A673 (cell line): ENCODE results near the gene RNASEH2A. TPM values are rescaled to one million over a fixed set of nuclear protein-coding genes. Genes with fewer than 3 reads are reported as not detected.

Experiments used
- BruUV-seq: library from RNA; stranded (reverse); fragments of 400-500 nt; replicated peaks from 2 replicates; lab custom pipeline; 2021; lab: Mats Ljungman, UMichigan
- CTCF ChIA-PET: fragments of 300-600 bp; sonication (Branson Sonifier 250); formaldehyde crosslinking; loops from one replicate; lab custom pipeline; 2022; ENCODE audit warnings: antibody characterized with exemption; lab: Charles Lee
- POLR2A ChIA-PET: fragments of 300-600 bp; sonication (Branson Sonifier 250); formaldehyde crosslinking; loops from one replicate; lab custom pipeline; 2022; ENCODE audit warnings: antibody characterized with exemption; ENCODE audit not compliant: low non-redundant PET; lab: Charles Lee
- DNase-seq: peaks from one replicate; pipeline ENCODE4 v3.0.0-alpha.2; 2015; ENCODE audit warnings: low spot score
- H3K27ac ChIP-seq: fragments of 200-600 bp; sonication (generic); 2 replicates; pipeline ENCODE4 v1.5.1; 2016; ENCODE audit warnings: mixed run types, low read depth, mild to moderate bottlenecking, mixed read lengths, antibody characterized with exemption, low read length; ENCODE audit not compliant: poor library complexity, severe bottlenecking
- H3K27me3 ChIP-seq: fragments of 200-600 bp; sonication (generic); replicated peaks from 2 replicates; pipeline ENCODE4 v1.6.1; 2017; ENCODE audit warnings: mixed run types, low read depth, mild to moderate bottlenecking, mixed read lengths, antibody characterized with exemption, low read length; ENCODE audit not compliant: insufficient read depth, poor library complexity
- H3K36me3 ChIP-seq: fragments of 200-600 bp; sonication (generic); 2 replicates; pipeline ENCODE4 v1.6.1; 2016; ENCODE audit warnings: mixed run types, mild to moderate bottlenecking, mixed read lengths, antibody characterized with exemption, low read length; ENCODE audit not compliant: insufficient read depth, poor library complexity, severe bottlenecking
- H3K4me1 ChIP-seq: fragments of 200-600 bp; sonication (generic); 2 replicates; pipeline ENCODE4 v1.6.1; 2017; ENCODE audit warnings: mixed run types, mild to moderate bottlenecking, mixed read lengths, antibody characterized with exemption, low read length; ENCODE audit not compliant: insufficient read depth, poor library complexity, severe bottlenecking
- H3K4me3 ChIP-seq: fragments of 200-600 bp; sonication (generic); 2 replicates; pipeline ENCODE4 v1.5.1; 2016; ENCODE audit warnings: low read depth, mixed run types, mild to moderate bottlenecking, mixed read lengths, low read length; ENCODE audit not compliant: poor library complexity, severe bottlenecking
- H3K9me3 ChIP-seq: fragments of 200-600 bp; sonication (generic); 2 replicates; pipeline ENCODE4 v1.6.1; 2016; ENCODE audit warnings: mixed run types, low read depth, mild to moderate bottlenecking, mixed read lengths, antibody characterized with exemption, low read length; ENCODE audit not compliant: poor library complexity, severe bottlenecking
- EZH2 ChIP-seq: fragments of 200-600 bp; sonication (generic); IDR thresholded peaks from 2 replicates; pipeline ENCODE4 v1.6.1; 2017; ENCODE audit warnings: borderline replicate concordance, low read depth, mild to moderate bottlenecking, mixed read lengths, antibody characterized with exemption, low read length; ENCODE audit not compliant: poor library complexity, severe bottlenecking
- intact Hi-C: fragments of 100-400 bp; cut with micrococcal nuclease; formaldehyde crosslinking; loops from one replicate; pipeline ENCODE4 v1.10.0; 2022; ENCODE audit not compliant: unreplicated experiment
- total RNA-seq: library from RNA; stranded (reverse); gene quantifications from 2 replicates; pipeline ENCODE4 v1.2.3, GENCODE V29; 2021
- TF ChIP-seq, protein P1 (sequence below): fragments of 300-800, 200-600 bp; sonication (generic); conservative IDR thresholded peaks from 2 replicates; pipeline ENCODE4 v1.5.1; 2017; ENCODE audit warnings: low read depth, mild to moderate bottlenecking, antibody characterized with exemption, low read length, moderate library complexity, mixed read lengths

The RNASEH2A gene
- total RNA-seq, 1 experiment from 2014 or later = 99.7 TPM

DNA sequence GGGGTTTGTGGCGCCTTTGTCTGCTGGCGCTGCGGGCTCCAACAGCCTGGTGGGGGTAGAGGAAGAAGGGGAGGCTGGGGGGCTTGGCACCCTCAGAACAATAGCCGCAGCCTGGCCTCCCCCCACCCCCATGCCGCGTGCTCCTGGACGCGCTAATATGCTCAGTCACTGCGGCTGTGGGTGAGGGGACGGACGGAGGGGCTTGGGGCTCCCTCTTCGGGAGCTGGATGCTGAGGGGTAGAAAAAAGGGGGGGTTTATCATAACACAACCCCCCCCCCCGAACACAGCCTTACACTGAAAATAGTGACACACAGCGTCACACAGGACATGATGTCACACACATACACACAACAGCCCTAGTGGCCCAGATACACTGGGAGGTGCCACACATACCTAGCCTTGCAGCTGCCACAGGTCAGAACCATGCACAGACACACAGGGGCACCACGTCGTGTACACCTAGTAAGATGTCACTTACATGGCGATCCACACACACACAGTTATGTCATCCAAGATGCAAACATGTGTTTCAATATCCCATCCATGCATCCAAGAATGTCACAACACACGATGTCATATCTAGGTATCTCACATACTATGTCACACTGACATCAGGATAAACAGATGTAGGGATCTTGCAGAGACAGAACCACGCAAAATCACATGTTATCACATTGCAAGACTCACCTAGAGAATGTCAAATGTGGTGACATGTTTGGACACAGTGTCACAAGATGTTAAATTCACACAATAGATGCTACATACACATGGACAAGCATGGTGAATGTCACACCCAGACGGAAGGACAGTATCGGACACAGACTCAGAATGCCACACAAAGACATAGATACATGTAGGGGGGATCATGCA lies 32.7 kb downstream of the RNASEH2A start:
- TF ChIP-seq, protein P1, sequence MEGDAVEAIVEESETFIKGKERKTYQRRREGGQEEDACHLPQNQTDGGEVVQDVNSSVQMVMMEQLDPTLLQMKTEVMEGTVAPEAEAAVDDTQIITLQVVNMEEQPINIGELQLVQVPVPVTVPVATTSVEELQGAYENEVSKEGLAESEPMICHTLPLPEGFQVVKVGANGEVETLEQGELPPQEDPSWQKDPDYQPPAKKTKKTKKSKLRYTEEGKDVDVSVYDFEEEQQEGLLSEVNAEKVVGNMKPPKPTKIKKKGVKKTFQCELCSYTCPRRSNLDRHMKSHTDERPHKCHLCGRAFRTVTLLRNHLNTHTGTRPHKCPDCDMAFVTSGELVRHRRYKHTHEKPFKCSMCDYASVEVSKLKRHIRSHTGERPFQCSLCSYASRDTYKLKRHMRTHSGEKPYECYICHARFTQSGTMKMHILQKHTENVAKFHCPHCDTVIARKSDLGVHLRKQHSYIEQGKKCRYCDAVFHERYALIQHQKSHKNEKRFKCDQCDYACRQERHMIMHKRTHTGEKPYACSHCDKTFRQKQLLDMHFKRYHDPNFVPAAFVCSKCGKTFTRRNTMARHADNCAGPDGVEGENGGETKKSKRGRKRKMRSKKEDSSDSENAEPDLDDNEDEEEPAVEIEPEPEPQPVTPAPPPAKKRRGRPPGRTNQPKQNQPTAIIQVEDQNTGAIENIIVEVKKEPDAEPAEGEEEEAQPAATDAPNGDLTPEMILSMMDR = no peak
- no peak for TF ChIP-seq EZH2
- ChIA-PET CTCF (interaction anchor here (0.6 kb wide), 1 partner anchor 52 kb away, joined by 6 read pairs; no protein-coding TSS in a partner anchor), POLR2A (no interaction called here)
- Histone ChIP-seq H3K9me3 (no peaks in the 10 kb centered on the region), H3K27ac (peak overlapping the region; percentile 63), H3K36me3 (no peaks in the 10 kb centered on the region), H3K27me3 (no peaks in the 10 kb centered on the region), H3K4me3 (peak overlapping the region; percentile 84), H3K4me1 (peaks cover 19% of the 10 kb centered on the region)
- intact Hi-C loops = no loop called here
- DNase-seq = no peak
- TSS peak; percentile 47 for BruUV-seq

DNA sequence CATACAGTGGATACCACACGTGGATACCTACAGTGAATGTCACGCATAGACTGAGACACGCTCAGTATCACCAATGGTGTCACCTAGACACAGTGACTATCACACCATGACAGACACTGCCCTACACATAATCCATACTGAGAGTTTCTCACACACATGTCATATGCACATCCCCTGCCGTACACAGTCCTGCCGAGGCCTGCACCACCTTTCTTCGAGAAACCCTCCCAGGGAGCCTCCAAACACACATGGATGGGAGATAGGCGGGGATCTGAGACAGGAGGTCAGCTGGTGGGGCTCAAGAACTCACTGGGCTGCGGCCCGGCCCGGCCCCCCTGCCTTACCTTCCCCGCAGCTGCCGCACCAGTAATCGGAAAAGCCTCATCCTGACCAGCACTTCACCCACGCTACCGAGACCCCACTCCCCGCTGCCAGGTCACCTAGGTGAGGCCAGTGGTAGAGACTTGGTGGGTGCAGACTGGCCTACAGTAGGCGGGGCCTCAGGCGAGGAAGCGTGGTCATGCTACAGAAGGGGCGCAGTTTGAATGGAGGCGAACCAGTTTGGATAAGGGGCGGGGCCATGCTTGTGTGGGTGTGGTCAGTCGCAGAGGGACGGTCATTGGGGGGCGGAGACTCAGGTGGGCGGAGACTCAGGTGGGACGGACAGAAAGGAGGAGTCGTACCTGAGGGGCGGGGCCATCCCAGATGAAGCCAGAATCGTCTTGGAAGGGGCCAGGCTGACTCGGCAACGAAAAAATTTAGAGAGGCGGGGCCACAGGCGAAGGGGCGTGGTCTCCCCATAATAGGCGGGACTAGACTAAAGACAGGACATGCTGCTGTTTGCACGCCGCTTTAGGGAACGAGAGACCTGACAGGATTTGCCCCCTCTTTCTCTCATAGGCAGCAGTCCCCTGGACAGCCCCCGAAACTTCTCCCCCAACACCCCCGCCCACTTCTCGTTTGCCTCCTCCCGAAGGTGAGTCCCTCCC lies 34.0 kb downstream of the RNASEH2A start:
- intact Hi-C loops = no loop called here
- H3K4me1 ChIP-seq = peaks cover 13% of the 10 kb centered on the region
- no peaks in the 10 kb centered on the region for H3K9me3 ChIP-seq
- no TSS peak for BruUV-seq
- no peaks in the 10 kb centered on the region for H3K27me3 ChIP-seq
- peak overlapping the region; percentile 29 for H3K4me3 ChIP-seq
- H3K27ac ChIP-seq = peak overlapping the region; percentile 11
- H3K36me3 ChIP-seq = no peaks in the 10 kb centered on the region
- DNase-seq = peak; percentile 91
- TF ChIP-seq, protein P1 = no peak
- no peak for TF ChIP-seq EZH2
- ChIA-PET POLR2A (no interaction called here), CTCF (no interaction called here)

DNA sequence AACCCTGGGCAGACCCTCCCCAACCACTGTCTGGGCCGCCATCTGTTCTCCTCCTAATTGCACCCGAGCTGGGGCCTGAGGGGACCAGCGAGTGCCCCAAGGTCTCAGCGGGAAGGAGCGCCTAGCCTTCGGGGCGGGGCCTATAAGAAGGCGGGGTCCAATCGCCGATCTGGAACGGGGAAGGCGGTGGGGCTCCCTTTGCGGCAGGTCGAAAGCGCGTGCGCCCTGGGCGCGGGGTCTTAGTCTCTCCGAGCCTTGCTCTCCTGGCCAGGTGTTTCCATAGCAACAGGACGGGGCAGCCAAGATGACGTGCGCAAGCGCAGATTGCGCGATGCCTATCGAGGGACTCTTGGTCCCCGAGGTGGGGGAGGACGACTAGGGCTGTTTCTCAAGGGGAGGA lies 34.7 kb downstream of the RNASEH2A start:
- peak overlapping the region; percentile 11 for H3K27ac ChIP-seq
- H3K4me3 ChIP-seq = peak overlapping the region; percentile 29
- no peak for TF ChIP-seq EZH2
- TF ChIP-seq, protein P1 = no peak
- no peaks in the 10 kb centered on the region for H3K9me3 ChIP-seq
- H3K27me3 ChIP-seq = no peaks in the 10 kb centered on the region
- DNase-seq = no peak
- peaks cover 13% of the 10 kb centered on the region for H3K4me1 ChIP-seq
- no peaks in the 10 kb centered on the region for H3K36me3 ChIP-seq
- ChIA-PET POLR2A (interaction anchor here (0.6 kb wide), 1 partner anchor 120 kb away, joined by 3 read pairs; no protein-coding TSS in a partner anchor), CTCF (no interaction called here)
- BruUV-seq = no TSS peak
- intact Hi-C loops = no loop called here
